Esophagus squamous epithelium (tissue), 4 donors: ENCODE results near the gene GRIK3.

ENCODE experiments used
- CTCF ChIP-seq, 6 experiments: fragments of 450-650 bp in 4 of 6; fragments of 200-600 bp in 2 of 6; sonication (generic) in 2 of 6; IDR thresholded peaks; one replicate each; pipeline ENCODE4 v1.5.1; 2016 to 2019; ENCODE audit warnings: antibody characterized with exemption in 6 of 6, mild to moderate bottlenecking in 4 of 6, moderate library complexity in 4 of 6
- POLR2A ChIP-seq, 4 donors: fragments of 450-650 bp; IDR thresholded peaks; one replicate each; pipeline ENCODE4 v1.6.1; 2017; ENCODE audit warnings: antibody characterized with exemption in 4 of 4, mild to moderate bottlenecking in 4 of 4, moderate library complexity in 3 of 4

- no peak for TF ChIP-seq CTCF (IDR thresholded peaks at IDR 0.05)
- no peak for TF ChIP-seq POLR2A (IDR thresholded peaks at IDR 0.05)
These were observed 113.4 kb downstream of the GRIK3 start for GRCh38 chr1:36920801-36921405.
